ENCODE measurements around the gene FOXG1. TPM values are rescaled to one million over a fixed set of nuclear protein-coding genes. Genes with fewer than 3 reads are reported as not detected.

FOXG1 gene
- total and polyA plus RNA-seq, 10 donors, result 0.03 to 0.12 (median 0.04) TPM; not detected in 6

- no peaks in the 10 kb centered on the region for H3K27me3 ChIP-seq (replicated peaks in 1 of 7)
- TF ChIP-seq POLR2A (IDR thresholded peaks at IDR 0.05) (no peak), CTCF (IDR thresholded peaks at IDR 0.05 in 8 of 11, conservative IDR thresholded peaks at IDR 0.05 in 3 of 11) (no peak), POLR2AphosphoS5 (IDR thresholded peaks at IDR 0.05) (no peak)
- intact Hi-C loops (cut with DNase I; ENCODE audit: low total_unique reads), result no loop called here
- peaks cover 0 to 12% (median 0%) of the 10 kb centered on the region in 8 donors for H3K9me3 ChIP-seq
- no peak overlapping the region for H3K27ac ChIP-seq
- no peaks in the 10 kb centered on the region for H3K36me3 ChIP-seq
- H3K4me3 ChIP-seq, result no peak overlapping the region
- H3K4me1 ChIP-seq, result no peaks in the 10 kb centered on the region
- DNase-seq, result no peak
These were observed 22.5 kb upstream of the FOXG1 start for GRCh38 chr14:28744126-28744525.

DNA sequence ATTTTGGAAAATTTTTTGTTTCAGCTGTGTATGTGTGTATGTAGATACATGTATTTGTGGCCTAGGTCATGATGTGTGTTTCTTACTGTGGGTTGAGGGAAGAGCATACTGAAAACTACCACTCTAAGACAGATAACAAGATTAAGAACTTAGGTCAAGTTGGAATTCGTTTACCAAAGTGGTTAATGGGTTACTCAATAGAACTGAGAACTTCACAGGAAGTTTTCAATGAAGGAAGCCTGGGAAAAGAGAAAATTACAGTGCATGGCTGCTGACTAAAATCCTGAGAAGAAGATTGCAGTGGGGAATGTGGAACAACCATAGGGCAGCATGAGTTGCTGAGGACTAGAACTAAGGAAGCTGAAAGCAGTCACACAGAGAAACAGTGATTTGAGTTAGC, 21.4 kb upstream of the FOXG1 start:
- no peak overlapping the region for H3K27ac ChIP-seq
- DNase-seq, result no peak
- H3K36me3 ChIP-seq, result no peaks in the 10 kb centered on the region
- intact Hi-C loops (cut with DNase I; ENCODE audit: low total_unique reads), result no loop called here
- H3K4me3 ChIP-seq, result no peak overlapping the region
- 14 to 34% (median 22%) methylated on average over 1 of the region's 1 CpG for WGBS, 5 donors
- peaks cover 0 to 5% (median 0%) of the 10 kb centered on the region in 7 donors for H3K27me3 ChIP-seq (replicated peaks in 1 of 7)
- no peaks in the 10 kb centered on the region for H3K4me1 ChIP-seq
- peaks cover 0 to 12% (median 0%) of the 10 kb centered on the region in 8 donors for H3K9me3 ChIP-seq
- TF ChIP-seq CTCF (IDR thresholded peaks at IDR 0.05 in 8 of 11, conservative IDR thresholded peaks at IDR 0.05 in 3 of 11) (no peak), POLR2AphosphoS5 (IDR thresholded peaks at IDR 0.05) (no peak), POLR2A (IDR thresholded peaks at IDR 0.05) (no peak)

DNA sequence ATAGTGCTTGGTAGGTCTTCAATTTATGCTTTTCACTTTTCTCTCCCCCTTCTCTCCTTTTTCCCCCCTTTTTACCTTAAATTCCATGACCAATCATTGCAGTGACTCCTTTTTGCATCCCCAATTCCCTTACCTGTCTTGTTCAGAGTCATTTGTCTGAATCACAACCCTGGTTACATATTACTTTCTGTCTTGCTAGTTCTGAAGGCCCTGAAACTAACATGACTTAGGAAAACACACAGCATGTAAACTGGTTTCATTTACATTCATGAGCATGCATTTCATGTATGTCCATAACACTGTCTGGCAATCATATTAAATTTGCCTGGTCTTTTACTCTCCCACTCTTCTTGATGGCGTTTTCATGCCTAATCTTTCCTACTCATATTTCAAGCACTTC, 20.3 kb upstream of the FOXG1 start:
- no peak for DNase-seq
- H3K27ac ChIP-seq, result no peak overlapping the region
- TF ChIP-seq CTCF (IDR thresholded peaks at IDR 0.05 in 8 of 11, conservative IDR thresholded peaks at IDR 0.05 in 3 of 11) (no peak), POLR2A (IDR thresholded peaks at IDR 0.05) (no peak), POLR2AphosphoS5 (IDR thresholded peaks at IDR 0.05) (no peak)
- no peak overlapping the region for H3K4me3 ChIP-seq
- 62 to 81% (median 65%) methylated on average over 1 of the region's 1 CpG for WGBS, 5 donors
- peaks cover 0 to 12% (median 0%) of the 10 kb centered on the region in 8 donors for H3K9me3 ChIP-seq
- no peaks in the 10 kb centered on the region for H3K4me1 ChIP-seq
- no peaks in the 10 kb centered on the region for H3K36me3 ChIP-seq
- intact Hi-C loops (cut with DNase I; ENCODE audit: low total_unique reads), result no loop called here
- H3K27me3 ChIP-seq (replicated peaks in 1 of 7), result peaks cover 0 to 14% (median 0%) of the 10 kb centered on the region in 7 donors

- no peak overlapping the region for H3K4me3 ChIP-seq
- peaks cover 0 to 5% (median 0%) of the 10 kb centered on the region in 6 donors for H3K4me1 ChIP-seq
- DNase-seq, result no peak
- H3K9me3 ChIP-seq, result peaks cover 0 to 8% (median 0%) of the 10 kb centered on the region in 8 donors
- peaks cover 0 to 65% (median 29%) of the 10 kb centered on the region in 7 donors for H3K27me3 ChIP-seq (replicated peaks in 1 of 7)
- TF ChIP-seq CTCF (IDR thresholded peaks at IDR 0.05 in 8 of 11, conservative IDR thresholded peaks at IDR 0.05 in 3 of 11) (peak in 5 of 11 experiments; percentile 11 to 47 (median 45)), POLR2A (IDR thresholded peaks at IDR 0.05) (no peak), POLR2AphosphoS5 (IDR thresholded peaks at IDR 0.05) (no peak)
- 21 to 27% (median 25%) methylated on average over 5 of the region's 5 CpGs for WGBS, 5 donors
- intact Hi-C loops (cut with DNase I; ENCODE audit: low total_unique reads), result loop anchor here (5.0 kb wide), 1 partner anchor 786 kb away; no protein-coding TSS in a partner anchor
- H3K27ac ChIP-seq, result no peak overlapping the region
- H3K36me3 ChIP-seq, result no peaks in the 10 kb centered on the region
These were observed 15.0 kb upstream of the FOXG1 start for GRCh38 chr14:28751467-28752058.
